Testis (tissue), 2 donors: ENCODE measurements around the gene AMDHD2.

ENCODE experiments used
- CTCF ChIP-seq, 3 experiments: fragments of 450-650 bp in 2 of 3; fragments of 200-600 bp in 1 of 3; sonication (generic) in 1 of 3; IDR thresholded peaks; one replicate each; pipeline ENCODE4 v1.5.1; 2016 to 2019; ENCODE audit warnings: antibody characterized with exemption in 3 of 3, mild to moderate bottlenecking in 2 of 3, moderate library complexity in 1 of 3
- POLR2A ChIP-seq: fragments of 450-650 bp; IDR thresholded peaks from one replicate; pipeline ENCODE4 v1.6.1; 2017; ENCODE audit warnings: antibody characterized with exemption, mild to moderate bottlenecking, moderate library complexity

- TF ChIP-seq CTCF (IDR thresholded peaks at IDR 0.05) (no peak), POLR2A (no peak)
Observed at GRCh38 chr16:2477327-2477726, 42.8 kb upstream of the AMDHD2 start.
